Epithelial cell of alveolus of lung (primary cell): ENCODE measurements around the gene NOS3. TPM values are rescaled to one million over a fixed set of nuclear protein-coding genes. Genes with fewer than 3 reads are reported as not detected.

ENCODE experiments used
- total RNA-seq: library from RNA; depleted of rRNA; stranded (reverse); fragments of >200 nt; gene quantifications from 2 replicates; pipeline ENCODE4 v1.2.1, GENCODE V29; 2015

Gene NOS3
- total RNA-seq, result 1.4 and 4.5 TPM in 2 replicates

GRCh38 chr7:150990416-150991186, at the start of gene NOS3:
Gene NOS3, plus strand, starts transcription at chr7:150991017. Its CDS starts 2,787 bp downstream, at chr7:150993804.

GRCh38 chr7:150978126-150978789, 12.6 kb upstream of the NOS3 start, which contains the start of gene KCNH2:
Gene KCNH2, minus strand, starts transcription at chr7:150978321. Its CDS starts 408 bp downstream, at chr7:150977913.

GRCh38 chr7:151024435-151025056, 33.7 kb downstream of the NOS3 start, which contains the start of gene ATG9B:
Gene ATG9B, minus strand, starts transcription at chr7:151024494. Its CDS starts 71 bp downstream, at chr7:151024423.

GRCh38 chr7:151028131-151028947, 37.5 kb downstream of the NOS3 start, which contains the start of gene ABCB8:
Gene ABCB8, plus strand, starts transcription at chr7:151028450. Its CDS starts 66 bp downstream, at chr7:151028516.

GRCh38 chr7:151047976-151048815, 57.4 kb downstream of the NOS3 start, which contains the start of gene ASIC3:
Gene ASIC3, plus strand, starts transcription at chr7:151048531. Its CDS starts 355 bp downstream, at chr7:151048886.

GRCh38 chr7:151057506-151057988, 66.7 kb downstream of the NOS3 start, which contains the start of gene CDK5:
Gene CDK5, minus strand, starts transcription at chr7:151057897. Its CDS starts 49 bp downstream, at chr7:151057848.

GRCh38 chr7:151059367-151060112, 68.7 kb downstream of the NOS3 start, which contains the start of gene SLC4A2:
Gene SLC4A2, plus strand, starts transcription at chr7:151059589. Its CDS starts 2,399 bp downstream, at chr7:151061988.

Other genes starting within 250 kb of the NOS3 start
- gene TMEM176B, start 190.7 kb upstream of the NOS3 start, total RNA-seq, result 14.3 TPM in 1 of 2 replicates, not detected in the other
- 19.9 TPM in 1 of 2 replicates, not detected in the other for gene TMEM176A, start 190.2 kb upstream of the NOS3 start, total RNA-seq
- gene AOC1, start 138.5 kb upstream of the NOS3 start, total RNA-seq, result not detected in 2 replicates
- under 0.01 and 0.16 TPM in 2 replicates for gene KCNH2, start 12.7 kb upstream of the NOS3 start, total RNA-seq
- 0.13 and 0.64 TPM in 2 replicates for gene ATG9B, start 33.5 kb downstream of the NOS3 start, total RNA-seq
- 17.0 and 45.3 TPM in 2 replicates for gene ABCB8, start 37.4 kb downstream of the NOS3 start, total RNA-seq
- gene ASIC3, start 57.5 kb downstream of the NOS3 start, total RNA-seq, result 0.13 and 0.96 TPM in 2 replicates
- 19.9 and 21.6 TPM in 2 replicates for gene CDK5, start 66.9 kb downstream of the NOS3 start, total RNA-seq
- 98.3 and 113 TPM in 2 replicates for gene SLC4A2, start 68.6 kb downstream of the NOS3 start, total RNA-seq
- gene FASTK, start 89.8 kb downstream of the NOS3 start, total RNA-seq, result 46.5 and 52.5 TPM in 2 replicates
- gene TMUB1, start 92.5 kb downstream of the NOS3 start, total RNA-seq, result 55.1 and 58.2 TPM in 2 replicates
- 25.5 and 34.6 TPM in 2 replicates for gene AGAP3, start 95.5 kb downstream of the NOS3 start, total RNA-seq
- gene GBX1, start 176.7 kb downstream of the NOS3 start, total RNA-seq, result not detected in 2 replicates
- not detected in 2 replicates for gene ASB10, start 196.2 kb downstream of the NOS3 start, total RNA-seq
- gene H2BK1, start 219.5 kb downstream of the NOS3 start, total RNA-seq, result not detected in 2 replicates
- 44.6 and 54.8 TPM in 2 replicates for gene ABCF2, start 236.2 kb downstream of the NOS3 start, total RNA-seq
- 74.2 and 81.2 TPM in 2 replicates for gene CHPF2, start 241.5 kb downstream of the NOS3 start, total RNA-seq